Measurements from ENCODE around the gene IRF2BP2. TPM values are rescaled to one million over a fixed set of nuclear protein-coding genes. Genes with fewer than 3 reads are reported as not detected.

The IRF2BP2 gene
- total and polyA plus RNA-seq, 2 of the 13 experiments (the other 11 are each of a cell fraction or from before 2014, with no cell fraction given) = 140 to 147 TPM

GRCh38 chr1:234582186-234582585, 27.8 kb downstream of the IRF2BP2 start:
- Histone ChIP-seq H3K4me3 (replicated peaks in 1 of 3; ENCODE audit: insufficient read depth in 1 of 3, low read depth in 2 of 3, low read length in 3 of 3) (no peak overlapping the region), H3K27me3 (ENCODE audit: control insufficient read depth in 1 of 2, insufficient read depth in 2 of 2, low read length in 2 of 2) (peaks cover 3 to 6% of the 10 kb centered on the region in 2 experiments; a peak in 2 of 5 replicates), H3K4me1 (ENCODE audit: insufficient read depth, low read length) (peaks cover 23% of the 10 kb centered on the region), H3K9me3 (ENCODE audit: low read length) (no peaks in the 10 kb centered on the region), H2AFZ (ENCODE audit: low read length) (no peak overlapping the region), H3K4me2 (ENCODE audit: low read depth, low read length) (no peak overlapping the region), H3K36me3 (replicated peaks in 1 of 2; ENCODE audit: control insufficient read depth in 1 of 2, insufficient read depth in 2 of 2, low read length in 2 of 2) (no peaks in the 10 kb centered on the region), H3K27ac (ENCODE audit: extremely low read length, insufficient read depth, low read length) (no peak overlapping the region), H3K79me2 (ENCODE audit: insufficient read depth, low read length) (no peaks in the 10 kb centered on the region), H4K20me1 (ENCODE audit: insufficient read depth, low read length) (no peaks in the 10 kb centered on the region), H3K9ac (ENCODE audit: insufficient read depth, low read depth, low read length) (no peak overlapping the region)
- ChIA-PET CTCF (ENCODE audit: low intra/inter-chr PET ratio, low total read pairs) (no interaction called here), POLR2A (no interaction called here)
- FAIRE-seq (no peak), DNase-seq (ENCODE audit: low spot score) (no peak), ATAC-seq (no peak)
- in situ Hi-C loops (cut with HindIII; ENCODE audit: extremely low pct_ligation_motif_present, low pct_unique_long_range_greater_than_20kb) (no loop called here), intact Hi-C loops (cut with micrococcal nuclease; ENCODE audit: unreplicated experiment) (no loop called here)
- WGBS (ENCODE audit: low lambda C conversion rate) = 76% methylated on average over 8 of the region's 8 CpGs
- BruUV-seq (replicated peaks) = no TSS peak
- TF ChIP-seq ARID2 (CRISPR knock-in tag; IDR thresholded peaks at IDR 0.05; ENCODE audit: borderline replicate concordance) (no peak), NAIF1 (CRISPR knock-in tag; IDR thresholded peaks at IDR 0.05; ENCODE audit: borderline replicate concordance) (no peak), ZSCAN29 (CRISPR knock-in tag; conservative IDR thresholded peaks at IDR 0.05) (no peak), ZNF33B (CRISPR knock-in tag; IDR thresholded peaks at IDR 0.05) (no peak), HNF1B (CRISPR knock-in tag; IDR thresholded peaks at IDR 0.05) (no peak), ZNF644 (CRISPR knock-in tag; IDR thresholded peaks at IDR 0.05; ENCODE audit: low read depth) (no peak), HDAC6 (IDR thresholded peaks at IDR 0.05; ENCODE audit: low read depth, low read length) (no peak), NCOA2 (CRISPR knock-in tag; IDR thresholded peaks at IDR 0.05) (no peak), NKX3-1 (CRISPR knock-in tag; IDR thresholded peaks at IDR 0.05) (no peak), PAF1 (CRISPR knock-in tag; IDR thresholded peaks at IDR 0.05) (no peak), TFDP2 (CRISPR knock-in tag; IDR thresholded peaks at IDR 0.05) (no peak)
- TF ChIP-seq, protein P1, sequence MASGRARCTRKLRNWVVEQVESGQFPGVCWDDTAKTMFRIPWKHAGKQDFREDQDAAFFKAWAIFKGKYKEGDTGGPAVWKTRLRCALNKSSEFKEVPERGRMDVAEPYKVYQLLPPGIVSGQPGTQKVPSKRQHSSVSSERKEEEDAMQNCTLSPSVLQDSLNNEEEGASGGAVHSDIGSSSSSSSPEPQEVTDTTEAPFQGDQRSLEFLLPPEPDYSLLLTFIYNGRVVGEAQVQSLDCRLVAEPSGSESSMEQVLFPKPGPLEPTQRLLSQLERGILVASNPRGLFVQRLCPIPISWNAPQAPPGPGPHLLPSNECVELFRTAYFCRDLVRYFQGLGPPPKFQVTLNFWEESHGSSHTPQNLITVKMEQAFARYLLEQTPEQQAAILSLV (CRISPR knock-in tag; IDR thresholded peaks at IDR 0.05; ENCODE audit: borderline replicate concordance) = no peak
- TF ChIP-seq, protein P2, sequence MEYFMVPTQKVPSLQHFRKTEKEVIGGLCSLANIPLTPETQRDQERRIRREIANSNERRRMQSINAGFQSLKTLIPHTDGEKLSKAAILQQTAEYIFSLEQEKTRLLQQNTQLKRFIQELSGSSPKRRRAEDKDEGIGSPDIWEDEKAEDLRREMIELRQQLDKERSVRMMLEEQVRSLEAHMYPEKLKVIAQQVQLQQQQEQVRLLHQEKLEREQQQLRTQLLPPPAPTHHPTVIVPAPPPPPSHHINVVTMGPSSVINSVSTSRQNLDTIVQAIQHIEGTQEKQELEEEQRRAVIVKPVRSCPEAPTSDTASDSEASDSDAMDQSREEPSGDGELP (IDR thresholded peaks at IDR 0.05; ENCODE audit: borderline replicate concordance, low read depth) = no peak
- TF ChIP-seq, protein P3, sequence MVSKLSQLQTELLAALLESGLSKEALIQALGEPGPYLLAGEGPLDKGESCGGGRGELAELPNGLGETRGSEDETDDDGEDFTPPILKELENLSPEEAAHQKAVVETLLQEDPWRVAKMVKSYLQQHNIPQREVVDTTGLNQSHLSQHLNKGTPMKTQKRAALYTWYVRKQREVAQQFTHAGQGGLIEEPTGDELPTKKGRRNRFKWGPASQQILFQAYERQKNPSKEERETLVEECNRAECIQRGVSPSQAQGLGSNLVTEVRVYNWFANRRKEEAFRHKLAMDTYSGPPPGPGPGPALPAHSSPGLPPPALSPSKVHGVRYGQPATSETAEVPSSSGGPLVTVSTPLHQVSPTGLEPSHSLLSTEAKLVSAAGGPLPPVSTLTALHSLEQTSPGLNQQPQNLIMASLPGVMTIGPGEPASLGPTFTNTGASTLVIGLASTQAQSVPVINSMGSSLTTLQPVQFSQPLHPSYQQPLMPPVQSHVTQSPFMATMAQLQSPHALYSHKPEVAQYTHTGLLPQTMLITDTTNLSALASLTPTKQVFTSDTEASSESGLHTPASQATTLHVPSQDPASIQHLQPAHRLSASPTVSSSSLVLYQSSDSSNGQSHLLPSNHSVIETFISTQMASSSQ (IDR thresholded peaks at IDR 0.05; ENCODE audit: low read depth) = no peak
- TF ChIP-seq, protein P3 (CRISPR knock-in tag; IDR thresholded peaks at IDR 0.05; ENCODE audit: borderline replicate concordance) = no peak

Data from HepG2 (cell line).